ES-I3 (cell line): ENCODE results near the gene KRT85.

Source experiments
- H3K36me3 ChIP-seq: 2 replicates; pipeline ENCODE4 v1.6.1; 2013; ENCODE audit warnings: mild to moderate bottlenecking, low read length, control low read depth, moderate library complexity; ENCODE audit not compliant: insufficient read depth
- H3K4me1 ChIP-seq: 2 replicates; pipeline ENCODE4 v1.6.1; 2013; ENCODE audit warnings: mild to moderate bottlenecking, control low read depth, low read length; ENCODE audit not compliant: insufficient read depth
- H3K9ac ChIP-seq: 2 replicates; pipeline ENCODE4 v1.6.1; 2013; ENCODE audit warnings: low read depth, mild to moderate bottlenecking, low read length, moderate library complexity
- H3K9me3 ChIP-seq: 2 replicates; pipeline ENCODE4 v1.6.1; 2013; ENCODE audit warnings: mild to moderate bottlenecking, low read length, moderate library complexity; ENCODE audit not compliant: control insufficient read depth, insufficient read depth

KRT85 gene

GRCh38 chr12:52364901-52365489 is 2.3 kb downstream of the KRT85 start:
- Histone ChIP-seq H3K36me3 (no peaks in the 10 kb centered on the region), H3K9ac (no peak overlapping the region), H3K9me3 (no peaks in the 10 kb centered on the region), H3K4me1 (no peaks in the 10 kb centered on the region)

- no peak overlapping the region for H3K9ac ChIP-seq
- no peaks in the 10 kb centered on the region for H3K36me3 ChIP-seq
- H3K9me3 ChIP-seq: no peaks in the 10 kb centered on the region
- H3K4me1 ChIP-seq: no peaks in the 10 kb centered on the region
Measured at GRCh38 chr12:52364061-52364460, 3.2 kb downstream of the KRT85 start.

DNA sequence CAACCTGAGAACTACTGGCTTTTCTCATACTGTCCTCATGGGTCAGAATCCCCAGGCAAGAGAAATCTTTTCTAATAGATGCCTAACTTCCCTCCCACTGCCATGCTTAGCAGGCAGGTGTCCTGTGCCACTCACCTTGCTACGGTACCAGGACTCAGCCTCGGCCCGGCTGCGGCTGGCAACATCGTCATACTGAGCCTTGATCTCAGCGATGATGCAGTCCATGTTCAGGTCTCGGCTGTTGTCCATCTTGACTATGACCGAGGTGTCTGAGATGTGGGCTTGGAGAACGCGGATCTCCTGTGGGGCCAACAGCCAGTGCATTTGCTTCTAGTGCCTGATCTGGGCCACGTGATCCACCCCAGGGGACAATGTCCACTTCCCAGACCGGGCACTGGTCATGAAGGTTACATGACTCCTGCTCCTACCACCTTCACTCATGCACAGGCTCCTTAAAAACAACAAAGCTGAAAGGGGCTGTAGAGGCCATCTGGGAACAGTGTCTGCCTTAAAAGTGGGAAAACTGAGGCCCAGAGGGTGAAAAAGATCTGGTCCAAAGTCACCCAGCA is 4.1 kb downstream of the KRT85 start:
- Histone ChIP-seq H3K9me3 (no peaks in the 10 kb centered on the region), H3K36me3 (no peaks in the 10 kb centered on the region), H3K9ac (no peak overlapping the region), H3K4me1 (no peaks in the 10 kb centered on the region)

- Histone ChIP-seq H3K9ac (no peak overlapping the region), H3K9me3 (no peaks in the 10 kb centered on the region), H3K4me1 (no peaks in the 10 kb centered on the region), H3K36me3 (no peaks in the 10 kb centered on the region)
Measured at GRCh38 chr12:52362118-52362726, 5.1 kb downstream of the KRT85 start.

- H3K9ac ChIP-seq: no peak overlapping the region
- no peaks in the 10 kb centered on the region for H3K4me1 ChIP-seq
- H3K36me3 ChIP-seq: no peaks in the 10 kb centered on the region
- no peaks in the 10 kb centered on the region for H3K9me3 ChIP-seq
Measured at GRCh38 chr12:52361553-52361952, 5.7 kb downstream of the KRT85 start.

GRCh38 chr12:52360663-52361271 is 6.5 kb downstream of the KRT85 start:
- Histone ChIP-seq H3K9me3 (no peaks in the 10 kb centered on the region), H3K9ac (no peak overlapping the region), H3K4me1 (no peaks in the 10 kb centered on the region), H3K36me3 (no peaks in the 10 kb centered on the region)

- Histone ChIP-seq H3K9me3 (no peaks in the 10 kb centered on the region), H3K36me3 (no peaks in the 10 kb centered on the region), H3K4me1 (no peaks in the 10 kb centered on the region), H3K9ac (no peak overlapping the region)
Measured at GRCh38 chr12:52360106-52360662, 7.1 kb downstream of the KRT85 start.

DNA sequence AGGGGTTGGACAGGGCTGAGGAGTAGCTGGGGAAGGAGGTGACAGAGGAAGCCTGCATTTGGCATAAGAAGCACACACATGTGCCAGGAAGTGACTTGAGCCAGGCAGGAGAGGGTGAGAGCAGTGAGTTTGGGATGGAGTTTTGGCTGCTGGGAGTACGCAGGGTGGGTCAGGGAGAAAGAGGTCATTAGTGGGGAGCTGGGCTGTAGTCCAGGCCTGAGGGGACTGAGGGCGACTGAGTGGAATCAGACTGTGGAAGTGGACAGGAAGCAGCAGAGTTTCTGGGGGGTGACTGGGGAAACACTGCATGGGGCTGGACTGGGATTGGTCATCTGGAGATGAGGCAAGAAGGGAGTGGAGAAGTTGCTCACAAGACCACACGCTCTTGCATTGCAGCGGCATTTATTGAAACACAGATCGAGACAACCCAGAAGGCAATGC is 7.6 kb downstream of the KRT85 start:
- no peak overlapping the region for H3K9ac ChIP-seq
- no peaks in the 10 kb centered on the region for H3K4me1 ChIP-seq
- H3K9me3 ChIP-seq: no peaks in the 10 kb centered on the region
- no peaks in the 10 kb centered on the region for H3K36me3 ChIP-seq

DNA sequence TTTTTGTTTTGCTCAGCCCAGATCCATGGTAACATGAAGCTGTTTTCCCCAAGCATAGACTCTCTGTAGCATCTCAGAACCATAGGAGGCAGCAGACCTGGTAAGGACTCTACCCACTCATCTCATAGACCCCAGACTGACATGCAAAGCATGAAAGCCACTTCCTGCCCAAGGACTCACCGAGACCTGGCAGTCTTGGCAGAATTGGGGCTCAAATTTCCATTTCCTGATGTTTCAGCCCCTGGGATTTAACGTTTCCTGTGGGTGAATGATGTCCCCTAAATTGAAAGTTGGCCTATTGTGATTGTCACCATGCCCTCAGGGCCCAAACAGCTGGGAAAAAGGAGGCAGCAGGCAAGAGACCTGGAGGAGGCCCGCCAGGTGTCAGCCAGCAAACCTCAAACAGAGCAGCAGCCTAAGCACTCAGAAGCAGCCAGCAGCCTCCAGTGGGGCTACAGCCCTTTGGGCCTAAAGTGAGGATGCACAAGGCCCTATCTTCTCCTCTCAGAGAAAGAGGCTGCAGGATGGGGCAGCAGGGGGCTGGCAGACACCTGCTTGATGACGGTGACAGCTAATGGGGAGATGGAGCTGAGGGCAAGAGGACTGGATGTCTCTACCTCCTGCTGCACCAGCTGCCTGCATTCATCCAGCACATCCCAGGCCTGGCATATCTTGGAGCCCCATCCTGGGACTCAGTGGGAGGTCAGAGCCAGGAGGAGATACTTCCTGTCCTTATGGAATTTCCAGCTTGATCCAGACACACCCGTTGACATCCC is 8.5 kb downstream of the KRT85 start:
- no peak overlapping the region for H3K9ac ChIP-seq
- H3K4me1 ChIP-seq: no peaks in the 10 kb centered on the region
- H3K36me3 ChIP-seq: no peaks in the 10 kb centered on the region
- no peaks in the 10 kb centered on the region for H3K9me3 ChIP-seq

GRCh38 chr12:52356762-52357580 is 10.3 kb downstream of the KRT85 start:
- no peaks in the 10 kb centered on the region for H3K4me1 ChIP-seq
- no peaks in the 10 kb centered on the region for H3K36me3 ChIP-seq
- H3K9ac ChIP-seq: no peak overlapping the region
- H3K9me3 ChIP-seq: no peaks in the 10 kb centered on the region

DNA sequence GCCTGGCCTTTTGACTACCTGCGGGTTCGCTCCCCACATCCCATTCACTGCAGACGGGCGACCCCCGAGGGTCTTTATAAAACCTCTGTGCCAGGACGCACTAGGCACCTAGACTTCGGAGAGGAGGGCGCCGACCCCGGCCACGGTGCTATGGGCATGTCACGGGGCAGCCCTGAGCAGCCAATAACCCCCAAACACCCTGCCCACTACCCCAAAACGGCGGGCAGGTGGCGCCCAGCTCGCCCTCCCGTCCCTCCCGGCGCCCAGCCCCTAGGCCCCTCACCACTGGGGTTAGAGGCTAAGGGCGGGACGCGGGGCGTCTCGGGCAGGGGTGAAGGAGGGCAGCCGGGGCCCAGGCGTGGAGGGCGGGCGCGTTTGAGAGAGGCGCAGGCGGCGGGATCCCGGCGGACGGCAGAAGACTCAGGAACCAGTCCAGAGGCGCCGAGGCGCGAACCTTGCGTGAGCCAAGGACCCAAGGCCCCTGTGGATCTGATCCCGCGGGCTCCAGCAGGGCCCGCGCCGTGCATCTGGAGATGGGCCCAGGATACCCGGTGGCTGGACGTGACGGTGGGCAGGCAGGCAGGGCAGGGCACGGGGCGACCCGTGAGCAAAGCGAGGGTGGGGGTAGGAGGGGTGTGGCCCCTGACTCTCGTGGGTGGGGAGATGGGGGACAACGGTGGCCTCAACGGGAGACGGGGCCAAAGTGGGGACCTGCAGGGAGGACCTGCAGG is 11.1 kb downstream of the KRT85 start:
- Histone ChIP-seq H3K36me3 (no peaks in the 10 kb centered on the region), H3K4me1 (no peaks in the 10 kb centered on the region), H3K9me3 (no peaks in the 10 kb centered on the region), H3K9ac (no peak overlapping the region)

DNA sequence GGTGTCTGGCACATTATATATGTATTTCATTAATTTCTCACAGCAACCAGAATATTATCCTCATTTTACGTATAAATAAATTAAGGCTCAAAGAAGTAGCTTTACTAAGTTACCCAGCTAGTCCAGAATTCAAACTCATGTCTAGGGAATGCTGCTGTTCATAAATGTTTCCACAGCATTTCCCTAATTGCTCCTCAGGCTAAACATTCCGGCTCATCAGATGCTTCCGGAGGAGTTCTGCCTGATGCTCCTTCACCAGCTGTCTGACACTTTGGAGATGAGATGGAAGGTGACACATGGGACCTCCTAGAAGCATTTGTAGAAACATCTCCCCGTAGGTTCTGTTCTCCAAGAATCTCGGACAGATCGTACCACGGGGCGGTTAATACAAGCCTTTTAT is 12.1 kb downstream of the KRT85 start:
- no peaks in the 10 kb centered on the region for H3K4me1 ChIP-seq
- H3K36me3 ChIP-seq: no peaks in the 10 kb centered on the region
- H3K9ac ChIP-seq: no peak overlapping the region
- no peaks in the 10 kb centered on the region for H3K9me3 ChIP-seq

GRCh38 chr12:52354200-52354599 is 13.1 kb downstream of the KRT85 start:
- Histone ChIP-seq H3K9me3 (no peaks in the 10 kb centered on the region), H3K36me3 (no peaks in the 10 kb centered on the region), H3K9ac (no peak overlapping the region), H3K4me1 (no peaks in the 10 kb centered on the region)
